NCI-H1930 (cell line): Measurements from ENCODE around the gene CMPK1.
"Not testable (repeated sequence)": the region's sequence is repeated elsewhere in the genome, so short reads cannot be mapped to it uniquely, and the experiment has no call there.

ENCODE experiments used
- DNase-seq, 2 experiments: peaks; one replicate each; lab custom pipeline; 2025; lab: John Stamatoyannopoulos, UW

The CMPK1 gene, protein sequence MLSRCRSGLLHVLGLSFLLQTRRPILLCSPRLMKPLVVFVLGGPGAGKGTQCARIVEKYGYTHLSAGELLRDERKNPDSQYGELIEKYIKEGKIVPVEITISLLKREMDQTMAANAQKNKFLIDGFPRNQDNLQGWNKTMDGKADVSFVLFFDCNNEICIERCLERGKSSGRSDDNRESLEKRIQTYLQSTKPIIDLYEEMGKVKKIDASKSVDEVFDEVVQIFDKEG

DNA sequence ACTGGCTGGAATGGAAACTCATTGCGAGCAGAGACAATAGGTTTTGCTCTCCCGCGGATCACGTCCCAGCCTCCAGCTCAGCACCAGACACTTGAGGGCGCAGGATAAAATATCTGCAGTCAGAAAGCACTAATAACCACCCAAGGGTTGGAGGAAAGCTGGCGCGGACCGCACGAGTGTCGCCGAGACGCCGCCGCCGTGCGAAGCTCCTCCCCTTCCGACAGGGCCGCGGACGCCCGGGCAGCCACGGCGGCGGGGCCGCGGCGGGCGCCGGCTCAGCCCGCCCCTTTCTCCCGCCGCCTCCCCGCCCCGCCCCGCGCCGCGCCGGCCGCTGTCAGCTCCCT lies at the start of gene CMPK1:
Gene CMPK1 (plus strand): TSS at position 213 of the 344 bp plus-strand sequence. CDS start 156 bp downstream, outside the sequence.
- peak; percentile 31 to 58 for DNase-seq

- DNase-seq: not testable (repeated sequence)
Measured at GRCh38 chr1:47288116-47288515, 45.5 kb upstream of the CMPK1 start.

- not testable (repeated sequence) for DNase-seq
Measured at GRCh38 chr1:47294863-47295262, 38.7 kb upstream of the CMPK1 start.

GRCh38 chr1:47295579-47295978 lies 38.0 kb upstream of the CMPK1 start:
- DNase-seq: no peak

- no peak for DNase-seq
Measured at GRCh38 chr1:47298025-47298699, 35.4 kb upstream of the CMPK1 start.

- no peak for DNase-seq
Measured at GRCh38 chr1:47302472-47302871, 31.1 kb upstream of the CMPK1 start.

DNA sequence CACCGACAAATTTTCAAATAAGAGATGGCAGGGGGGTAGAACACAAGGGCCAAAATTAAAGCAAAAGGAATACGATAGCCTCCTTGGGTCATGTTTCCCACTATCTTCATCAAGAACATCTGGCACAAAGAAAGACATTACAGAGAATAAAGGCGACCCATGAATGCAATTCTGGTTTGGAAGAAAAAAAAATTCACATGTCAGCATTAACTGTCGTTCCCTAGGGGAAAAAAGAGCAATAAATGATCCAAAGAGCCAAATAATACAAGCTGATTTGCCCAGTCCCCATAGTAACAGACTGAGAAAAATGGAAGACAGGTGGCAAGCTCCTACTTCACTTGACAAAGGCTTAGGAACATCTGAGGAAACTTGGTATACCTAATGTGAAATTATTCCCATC lies 24.2 kb upstream of the CMPK1 start:
- no peak for DNase-seq

DNA sequence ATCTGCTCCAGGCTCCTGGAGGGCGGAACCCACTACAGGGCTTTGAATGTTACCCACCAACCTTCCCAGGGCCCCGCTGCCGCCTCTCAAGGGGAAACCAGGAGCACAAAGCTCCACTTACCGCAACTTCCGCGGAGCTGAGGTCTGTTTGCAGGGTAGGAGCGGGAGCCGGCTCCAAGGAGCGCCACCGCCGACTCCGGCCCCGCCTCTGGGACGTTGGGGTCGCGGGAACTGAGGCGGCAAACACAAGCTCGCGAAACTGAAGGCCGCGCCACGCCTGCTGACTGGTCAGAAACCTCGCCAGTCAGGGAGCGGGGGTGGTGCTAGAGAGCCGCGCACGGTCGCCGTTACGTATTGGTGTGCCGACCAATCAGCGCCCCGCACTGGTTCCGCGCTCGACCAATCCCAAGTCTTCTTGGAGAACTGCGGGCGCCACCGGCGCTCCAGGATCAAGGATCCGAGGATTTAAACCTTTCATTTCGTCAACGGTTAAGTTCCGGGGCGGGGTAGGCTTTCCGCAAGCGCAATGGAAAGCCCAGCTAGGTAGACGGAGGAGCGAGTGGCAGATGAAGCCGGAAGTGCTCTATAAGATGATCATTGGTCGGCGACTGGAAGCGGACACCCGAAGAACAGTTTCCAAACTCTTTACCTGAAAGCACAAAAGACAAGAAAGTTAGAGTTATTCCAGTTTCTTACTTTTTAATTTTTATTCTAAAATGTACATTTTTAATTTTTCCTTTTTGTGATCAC lies 19.5 kb upstream of the CMPK1 start, which contains the start of gene STIL:
Gene STIL (minus strand): TSS at position 233 of the 750 bp plus-strand sequence. CDS start 3,828 bp downstream, outside the sequence.
- DNase-seq: peak; percentile 98 to 99

- no peak for DNase-seq
Measured at GRCh38 chr1:47317841-47318240, 15.7 kb upstream of the CMPK1 start.

GRCh38 chr1:47319968-47320367 lies 13.6 kb upstream of the CMPK1 start:
- DNase-seq: not testable (repeated sequence)

DNA sequence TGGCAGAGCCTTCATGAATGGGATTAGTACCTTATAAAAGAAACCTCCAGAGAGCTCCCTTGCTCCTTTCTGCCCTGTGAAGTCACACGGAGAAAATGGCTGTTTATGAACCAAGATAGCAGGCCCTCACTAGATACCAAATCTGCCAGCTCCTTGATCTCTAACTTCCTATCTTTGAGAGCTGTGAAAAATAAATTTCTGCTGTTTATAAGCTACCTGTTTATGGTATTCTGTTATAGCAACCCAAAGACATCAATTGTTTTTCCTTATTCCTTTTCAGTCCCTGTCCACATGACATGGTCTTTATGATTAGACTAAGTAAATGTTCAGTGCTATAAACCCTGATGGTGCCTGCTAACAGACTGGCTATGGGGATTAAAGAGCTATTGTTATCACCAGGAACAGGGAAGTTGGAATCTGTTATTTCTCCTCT lies 10.0 kb upstream of the CMPK1 start:
- peak in 1 of 2 experiments; percentile 19 for DNase-seq

- DNase-seq: no peak
Measured at GRCh38 chr1:47324682-47325081, 8.9 kb upstream of the CMPK1 start.

GRCh38 chr1:47325528-47325927 lies 8.1 kb upstream of the CMPK1 start:
- DNase-seq: peak in 1 of 2 experiments; percentile 25

GRCh38 chr1:47326271-47326670 lies 7.3 kb upstream of the CMPK1 start:
- no peak for DNase-seq

GRCh38 chr1:47328992-47329391 lies 4.6 kb upstream of the CMPK1 start:
- DNase-seq: no peak

GRCh38 chr1:47330212-47330611 lies 3.4 kb upstream of the CMPK1 start:
- DNase-seq: no peak

DNA sequence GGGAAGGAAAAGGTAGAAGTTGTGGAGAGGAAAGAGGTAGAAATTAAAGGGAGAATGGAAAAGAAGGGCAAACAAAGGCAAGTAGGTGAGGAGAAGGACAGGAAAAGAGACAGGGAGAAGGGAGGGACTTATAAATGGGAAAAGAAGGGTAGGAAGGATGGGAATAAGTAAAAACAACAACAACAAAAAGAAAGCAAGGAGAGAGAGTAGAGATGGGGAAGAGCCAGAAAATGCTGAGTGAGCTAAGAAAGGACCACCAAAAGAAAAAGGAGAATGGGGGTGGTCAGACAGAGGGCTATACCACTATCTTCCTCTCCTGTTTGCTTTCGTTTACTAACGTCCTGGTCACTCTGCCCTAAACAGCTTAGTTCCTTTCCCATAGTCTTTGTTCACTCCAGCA lies 1.7 kb upstream of the CMPK1 start:
- DNase-seq: no peak

GRCh38 chr1:47332779-47333577 lies 612 bp upstream of the CMPK1 start:
- no peak for DNase-seq

GRCh38 chr1:47333922-47334764 lies 553 bp downstream of the CMPK1 start:
- DNase-seq: peak; percentile 63 to 82

DNA sequence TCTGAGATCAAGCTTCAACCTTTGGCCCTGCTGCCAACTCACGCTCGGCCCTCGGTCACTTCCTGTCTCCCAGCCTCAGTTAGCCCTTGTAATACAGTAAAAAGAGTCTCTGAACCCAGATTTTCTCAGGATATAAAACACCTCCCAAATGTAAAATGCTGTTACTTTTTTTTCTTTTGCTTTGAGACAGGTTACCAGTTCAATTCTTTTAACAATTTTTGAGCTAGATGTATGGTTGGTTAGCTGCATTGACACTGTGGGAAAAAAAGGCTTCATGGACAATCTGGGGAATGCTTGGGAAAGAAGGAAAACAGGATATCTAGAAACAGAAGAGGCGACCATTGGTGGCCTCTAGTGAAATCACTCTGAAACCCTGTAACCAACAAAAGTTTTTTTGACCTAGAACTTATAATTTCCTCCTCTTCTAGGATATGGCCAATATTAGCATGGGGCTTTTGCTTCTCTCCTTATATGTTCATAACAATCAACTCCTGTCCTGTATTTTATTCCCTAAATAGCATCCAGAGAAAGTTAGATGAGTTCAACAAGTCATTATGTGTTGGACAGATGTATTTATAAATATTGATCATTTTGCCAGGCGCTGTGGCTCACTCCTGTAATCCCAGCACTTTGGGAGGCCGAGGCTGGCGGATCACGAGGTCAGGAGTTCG lies 1.3 kb downstream of the CMPK1 start:
- DNase-seq: no peak

DNA sequence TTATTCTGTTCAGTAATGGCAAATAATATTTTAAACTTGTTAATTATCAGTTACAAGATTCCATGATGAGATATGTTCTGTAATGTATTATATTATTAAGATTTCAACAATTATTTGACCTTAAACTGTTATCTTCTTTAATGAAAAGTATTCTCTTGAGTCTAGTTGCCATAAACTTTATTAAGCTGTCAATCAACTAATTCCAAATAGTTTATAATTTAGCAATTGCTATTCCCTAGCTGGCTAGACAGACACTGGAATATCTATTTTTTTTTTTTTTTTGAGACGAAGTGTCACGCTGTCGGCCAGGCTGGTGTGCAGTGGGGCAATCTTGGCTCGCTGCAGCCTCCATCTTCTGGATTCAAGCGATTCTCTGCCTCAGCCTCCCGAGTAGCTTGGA lies 3.8 kb downstream of the CMPK1 start:
- DNase-seq: no peak
